ENCODE results near the gene CEP72. TPM values are rescaled to one million over a fixed set of nuclear protein-coding genes. Genes with fewer than 3 reads are reported as not detected.
"Not testable (repeated sequence)": the region's sequence is repeated elsewhere in the genome, so short reads cannot be mapped to it uniquely, and the experiment has no call there.

Gene CEP72
- total RNA-seq, 1 donor from 2014 or later = 27.8 TPM

- H3K9me3 Mint-ChIP-seq = no peaks in the 10 kb centered on the region
- no peaks in the 10 kb centered on the region for H3K36me3 Mint-ChIP-seq
- H3K4me1 Mint-ChIP-seq (ENCODE audit: unreplicated experiment) = peaks cover 6% of the 10 kb centered on the region
- H3K27ac Mint-ChIP-seq = no peak overlapping the region
- H3K4me3 Mint-ChIP-seq = no peak overlapping the region
- H3K27me3 Mint-ChIP-seq = peaks cover 5% of the 10 kb centered on the region
- peak; percentile 63 for DNase-seq (ENCODE audit: extremely low spot score, unreplicated experiment)
- no peak for TF ChIP-seq CTCF (conservative IDR thresholded peaks at IDR 0.05)
These were observed 63.2 kb downstream of the CEP72 start for GRCh38 chr5:675111-675870.

- peaks cover 6% of the 10 kb centered on the region for H3K4me1 Mint-ChIP-seq (ENCODE audit: unreplicated experiment)
- no peaks in the 10 kb centered on the region for H3K36me3 Mint-ChIP-seq
- H3K27ac Mint-ChIP-seq = no peak overlapping the region
- no peaks in the 10 kb centered on the region for H3K9me3 Mint-ChIP-seq
- DNase-seq (ENCODE audit: extremely low spot score, unreplicated experiment) = peak; percentile 68
- no peak overlapping the region for H3K4me3 Mint-ChIP-seq
- peaks cover 5% of the 10 kb centered on the region for H3K27me3 Mint-ChIP-seq
- TF ChIP-seq CTCF (conservative IDR thresholded peaks at IDR 0.05) = no peak
These were observed 63.9 kb downstream of the CEP72 start for GRCh38 chr5:675871-676698.

GRCh38 chr5:676699-677076, 64.5 kb downstream of the CEP72 start:
- Mint-ChIP-seq H3K36me3 (no peaks in the 10 kb centered on the region), H3K27ac (no peak overlapping the region), H3K4me3 (no peak overlapping the region), H3K4me1 (ENCODE audit: unreplicated experiment) (peaks cover 6% of the 10 kb centered on the region), H3K27me3 (peaks cover 5% of the 10 kb centered on the region), H3K9me3 (no peaks in the 10 kb centered on the region)
- TF ChIP-seq CTCF (conservative IDR thresholded peaks at IDR 0.05) = no peak
- DNase-seq (ENCODE audit: extremely low spot score, unreplicated experiment) = no peak

GRCh38 chr5:677131-678101, 65.3 kb downstream of the CEP72 start:
- Mint-ChIP-seq H3K4me1 (ENCODE audit: unreplicated experiment) (peaks cover 6% of the 10 kb centered on the region), H3K4me3 (no peak overlapping the region), H3K36me3 (no peaks in the 10 kb centered on the region), H3K27me3 (peaks cover 5% of the 10 kb centered on the region), H3K9me3 (no peaks in the 10 kb centered on the region), H3K27ac (no peak overlapping the region)
- peak; percentile 67 for DNase-seq (ENCODE audit: extremely low spot score, unreplicated experiment)
- no peak for TF ChIP-seq CTCF (conservative IDR thresholded peaks at IDR 0.05)

GRCh38 chr5:678521-678920, 66.4 kb downstream of the CEP72 start:
- peak; percentile 70 for DNase-seq (ENCODE audit: extremely low spot score, unreplicated experiment)
- H3K36me3 Mint-ChIP-seq; H3K4me1 Mint-ChIP-seq (ENCODE audit: unreplicated experiment); H3K9me3 Mint-ChIP-seq; H3K27me3 Mint-ChIP-seq; H3K4me3 Mint-ChIP-seq; H3K27ac Mint-ChIP-seq: not testable (repeated sequence)

GRCh38 chr5:679166-679895, 67.2 kb downstream of the CEP72 start:
- DNase-seq (ENCODE audit: extremely low spot score, unreplicated experiment); H3K36me3 Mint-ChIP-seq; H3K4me3 Mint-ChIP-seq; H3K9me3 Mint-ChIP-seq; H3K4me1 Mint-ChIP-seq (ENCODE audit: unreplicated experiment); H3K27me3 Mint-ChIP-seq; H3K27ac Mint-ChIP-seq: not testable (repeated sequence)

- not testable (repeated sequence) for DNase-seq (ENCODE audit: extremely low spot score, unreplicated experiment); H3K27me3 Mint-ChIP-seq; H3K4me3 Mint-ChIP-seq; H3K9me3 Mint-ChIP-seq; H3K4me1 Mint-ChIP-seq (ENCODE audit: unreplicated experiment); H3K36me3 Mint-ChIP-seq; H3K27ac Mint-ChIP-seq
These were observed 68.1 kb downstream of the CEP72 start for GRCh38 chr5:680118-680795.

- not testable (repeated sequence) for H3K9me3 Mint-ChIP-seq; DNase-seq (ENCODE audit: extremely low spot score, unreplicated experiment); H3K4me3 Mint-ChIP-seq; H3K27ac Mint-ChIP-seq; H3K4me1 Mint-ChIP-seq (ENCODE audit: unreplicated experiment); H3K36me3 Mint-ChIP-seq; H3K27me3 Mint-ChIP-seq
These were observed 68.7 kb downstream of the CEP72 start for GRCh38 chr5:680836-681235.
